GM12891 (cell line): ENCODE measurements around the gene OR13C3.

Experiments used
- PAX5 ChIP-seq: IDR thresholded peaks from 2 replicates; pipeline ENCODE4 v1.6.1; 2011; ENCODE audit warnings: low read length, moderate library complexity, mild to moderate bottlenecking; ENCODE audit not compliant: insufficient read depth, severe bottlenecking
- POLR2A ChIP-seq: IDR thresholded peaks from 2 replicates; pipeline ENCODE4 v1.6.1; 2011; ENCODE audit warnings: low read depth, low read length, control low read depth
- POLR2AphosphoS5 ChIP-seq: IDR thresholded peaks from 2 replicates; pipeline ENCODE4 v1.6.1; 2011; ENCODE audit warnings: low read depth, low read length, control low read depth
- POU2F2 ChIP-seq: IDR thresholded peaks from 2 replicates; pipeline ENCODE4 v1.6.1; 2011; ENCODE audit warnings: low read depth, mild to moderate bottlenecking, control low read depth, low read length, moderate library complexity
- SPI1 ChIP-seq: IDR thresholded peaks from 2 replicates; pipeline ENCODE4 v1.6.1; 2011; ENCODE audit warnings: low read depth, low read length, control low read depth
- TAF1 ChIP-seq: IDR thresholded peaks from 2 replicates; pipeline ENCODE4 v1.6.1; 2011; ENCODE audit warnings: low read depth, low read length, control low read depth

DNA sequence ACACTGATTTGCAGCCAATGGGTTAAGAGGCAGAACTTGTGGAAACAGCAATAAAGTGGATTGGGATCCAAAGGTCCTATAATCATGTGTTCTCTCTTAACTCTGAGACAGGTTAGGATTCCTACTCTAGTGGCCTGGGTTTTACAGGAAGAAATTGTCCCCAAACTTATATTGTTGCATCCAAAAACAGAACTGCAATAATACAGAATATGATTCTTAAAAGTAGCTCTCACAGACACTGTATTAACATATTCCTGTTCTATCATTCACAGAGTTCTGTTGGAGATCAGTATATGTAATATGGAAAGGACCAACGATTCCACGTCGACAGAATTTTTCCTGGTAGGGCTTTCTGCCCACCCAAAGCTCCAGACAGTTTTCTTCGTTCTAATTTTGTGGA lies 32.2 kb upstream of the OR13C3 start, which contains the start of gene OR13C8:
- no peak for TF ChIP-seq SPI1
- TF ChIP-seq POU2F2 = no peak
- TF ChIP-seq POLR2AphosphoS5 = no peak
- no peak for TF ChIP-seq POLR2A
- no peak for TF ChIP-seq TAF1
- no peak for TF ChIP-seq PAX5
